ENCODE measurements around the gene ACBD7.
A peak's percentile ranks its signal among the peaks of the same experiment; 100 is the strongest.

The ACBD7 gene

DNA sequence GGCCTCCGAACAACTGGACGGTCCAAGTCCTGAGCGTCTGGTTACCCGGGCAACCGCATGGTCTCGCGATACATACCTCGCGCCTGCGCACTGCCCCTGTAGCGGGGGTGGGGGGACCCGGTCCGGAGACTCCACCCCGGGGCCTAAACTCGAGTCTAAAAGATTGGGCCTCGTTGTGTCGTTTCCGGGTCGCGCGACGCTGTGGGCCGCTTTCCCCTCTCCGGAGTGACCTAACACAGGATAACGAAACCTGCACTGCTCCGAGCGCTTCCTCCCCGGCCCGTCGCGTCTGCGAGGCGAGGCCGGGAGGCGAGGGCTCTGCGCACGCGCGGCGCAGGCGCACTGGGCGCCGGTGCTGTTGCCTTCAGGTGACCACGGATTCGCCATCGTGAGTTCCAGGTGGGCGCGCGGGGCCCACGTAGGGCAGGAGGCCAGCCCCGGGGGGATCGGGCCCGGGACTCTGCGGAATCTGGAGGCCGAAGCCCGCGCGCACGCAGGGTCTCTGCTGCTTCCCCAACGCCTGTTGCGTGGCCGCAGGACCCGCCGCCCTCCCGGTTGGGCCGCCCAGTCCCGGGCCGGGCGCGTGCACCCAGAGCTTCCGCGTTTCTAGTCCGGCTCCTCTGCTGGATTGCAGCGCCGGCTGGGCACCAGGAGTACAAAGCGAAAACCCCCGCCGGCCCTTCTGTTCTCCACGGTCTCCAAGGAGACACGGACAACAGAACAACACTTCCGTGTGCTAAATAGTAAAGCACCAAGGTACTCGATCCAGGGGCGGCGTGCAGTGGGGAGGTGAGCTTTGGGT lies 8.6 kb upstream of the ACBD7 start, which contains the start of gene RPP38:
TSS of gene RPP38 (plus strand) at position 345 of the 802 bp plus-strand sequence. CDS start 5,960 bp downstream, outside the sequence.
- in situ Hi-C loops (cut with HindIII; ENCODE audit: low pct_ligation_motif_present, low pct_unique_long_range_greater_than_20kb, low sequenced_read_pairs) = no loop called here
- peak; percentile 92 for DNase-seq

GRCh38 chr10:15096661-15097010 lies 8.1 kb upstream of the ACBD7 start:
- no peak for DNase-seq
- in situ Hi-C loops (cut with HindIII; ENCODE audit: low pct_ligation_motif_present, low pct_unique_long_range_greater_than_20kb, low sequenced_read_pairs) = no loop called here

DNA sequence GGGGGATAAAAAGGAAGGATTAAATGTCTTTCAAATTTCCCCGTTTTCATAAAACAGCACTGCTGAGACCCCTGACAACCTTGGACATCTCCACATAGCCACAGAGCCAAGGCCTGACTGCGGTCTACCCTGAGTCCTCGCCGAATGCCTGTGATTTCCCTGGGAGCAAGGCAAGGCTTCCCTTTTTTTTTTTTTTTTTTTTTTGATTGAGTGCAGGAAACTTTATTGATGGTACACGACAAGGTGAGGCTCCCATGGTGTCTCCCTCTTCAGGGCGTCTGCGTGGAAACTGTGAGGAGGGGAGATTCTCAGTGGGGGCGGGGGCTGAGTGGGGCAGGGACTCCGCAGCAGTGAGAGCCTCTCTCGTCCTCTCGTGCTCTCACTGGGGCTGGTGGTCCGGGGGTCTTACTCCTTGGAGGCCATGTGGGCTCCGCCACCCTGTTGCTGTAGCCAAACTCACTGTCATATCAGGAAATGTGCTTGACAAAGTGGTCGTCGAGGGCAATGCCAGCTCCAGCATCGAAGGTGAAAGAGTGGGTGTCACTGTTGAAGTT lies 4.4 kb upstream of the ACBD7 start:
- in situ Hi-C loops (cut with HindIII; ENCODE audit: low pct_ligation_motif_present, low pct_unique_long_range_greater_than_20kb, low sequenced_read_pairs) = no loop called here
- DNase-seq = no peak

DNA sequence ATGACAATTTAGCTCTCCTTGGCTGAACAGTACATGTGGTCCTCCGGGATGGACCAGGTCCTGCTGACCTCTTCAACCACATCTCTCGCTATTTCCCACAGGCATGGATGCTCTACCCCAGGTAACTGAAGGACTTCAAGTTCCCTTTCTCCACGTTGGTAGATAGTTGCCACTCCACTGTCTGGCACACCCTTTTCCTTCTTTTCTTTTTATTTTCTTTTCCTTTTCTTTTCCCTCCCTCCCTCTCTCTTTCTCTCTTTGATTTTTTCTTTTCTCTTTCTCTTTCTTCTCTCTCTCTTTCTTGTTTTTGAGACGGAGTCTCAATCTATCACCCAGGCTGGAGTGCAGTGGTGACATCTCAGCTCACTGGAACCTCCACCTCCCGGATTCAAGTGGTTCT lies 2.8 kb upstream of the ACBD7 start:
- no peak for DNase-seq
- in situ Hi-C loops (cut with HindIII; ENCODE audit: low pct_ligation_motif_present, low pct_unique_long_range_greater_than_20kb, low sequenced_read_pairs) = no loop called here

- DNase-seq = peak; percentile 98
- in situ Hi-C loops (cut with HindIII; ENCODE audit: low pct_ligation_motif_present, low pct_unique_long_range_greater_than_20kb, low sequenced_read_pairs) = no loop called here
Observed at GRCh38 chr10:15084502-15084922, 4.1 kb downstream of the ACBD7 start.

DNA sequence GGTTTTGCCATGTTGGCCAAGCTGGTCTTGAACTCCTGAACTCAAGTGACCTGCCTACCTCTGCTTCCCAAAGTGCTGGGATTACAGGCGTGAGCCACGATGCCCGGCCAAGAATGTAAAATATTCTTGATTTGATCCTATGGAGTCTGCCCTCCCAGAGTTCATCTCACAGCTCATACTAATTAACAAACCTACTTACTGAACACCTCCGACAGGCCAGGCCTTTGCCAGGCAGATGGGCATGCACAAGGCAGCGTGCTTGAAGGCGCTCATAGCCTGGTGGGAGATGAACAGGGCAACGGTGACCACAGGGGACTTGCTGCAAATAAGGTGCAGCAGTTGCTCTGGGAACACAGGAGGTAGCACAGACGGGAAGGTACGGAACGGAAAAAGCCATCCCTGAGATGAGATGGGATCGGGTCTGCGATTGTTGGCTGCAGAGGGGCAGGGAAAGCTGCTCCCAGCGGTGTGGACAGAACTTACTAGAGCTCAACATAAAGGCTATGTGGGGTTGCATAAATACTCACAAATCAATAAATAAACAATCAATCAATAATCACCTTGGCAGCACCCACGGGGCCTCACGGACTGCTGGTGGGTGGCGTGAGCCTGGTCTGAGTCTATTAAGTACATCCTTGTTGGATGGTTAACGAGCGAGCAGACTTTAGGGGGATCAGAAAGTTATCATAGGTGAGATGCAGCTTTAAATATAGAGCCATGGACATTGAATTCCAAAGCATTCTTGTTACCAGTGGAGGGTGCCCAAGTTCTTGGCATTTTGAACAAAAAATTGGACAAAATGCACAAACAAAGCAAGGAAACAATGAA lies 4.7 kb downstream of the ACBD7 start:
- in situ Hi-C loops (cut with HindIII; ENCODE audit: low pct_ligation_motif_present, low pct_unique_long_range_greater_than_20kb, low sequenced_read_pairs) = no loop called here
- no peak for DNase-seq

- in situ Hi-C loops (cut with HindIII; ENCODE audit: low pct_ligation_motif_present, low pct_unique_long_range_greater_than_20kb, low sequenced_read_pairs) = no loop called here
- DNase-seq = no peak
Observed at GRCh38 chr10:15075421-15075820, 13.2 kb downstream of the ACBD7 start.

GRCh38 chr10:15072358-15072757 lies 16.2 kb downstream of the ACBD7 start:
- DNase-seq = no peak
- in situ Hi-C loops (cut with HindIII; ENCODE audit: low pct_ligation_motif_present, low pct_unique_long_range_greater_than_20kb, low sequenced_read_pairs) = no loop called here

DNA sequence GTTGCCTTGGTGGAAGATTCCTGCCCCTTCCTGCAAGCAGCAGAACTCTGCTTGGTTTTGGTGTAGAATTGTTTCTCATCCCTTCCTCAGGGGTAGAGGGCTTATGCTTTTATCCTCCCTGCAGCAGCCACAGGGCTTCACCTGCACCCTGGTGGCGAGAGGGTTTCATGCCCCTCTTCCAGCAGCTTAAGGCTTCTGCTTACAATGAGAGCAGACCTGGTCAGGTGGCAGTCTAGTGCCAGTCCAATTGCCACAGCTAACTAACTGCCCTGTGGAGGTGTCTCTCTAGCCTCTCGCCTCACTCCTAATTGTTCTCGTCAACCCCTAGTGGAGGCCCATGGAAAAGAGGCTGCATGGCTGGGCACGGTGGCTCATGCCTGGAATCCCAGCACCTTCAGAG lies 19.3 kb downstream of the ACBD7 start:
- in situ Hi-C loops (cut with HindIII; ENCODE audit: low pct_ligation_motif_present, low pct_unique_long_range_greater_than_20kb, low sequenced_read_pairs) = no loop called here
- no peak for DNase-seq

DNA sequence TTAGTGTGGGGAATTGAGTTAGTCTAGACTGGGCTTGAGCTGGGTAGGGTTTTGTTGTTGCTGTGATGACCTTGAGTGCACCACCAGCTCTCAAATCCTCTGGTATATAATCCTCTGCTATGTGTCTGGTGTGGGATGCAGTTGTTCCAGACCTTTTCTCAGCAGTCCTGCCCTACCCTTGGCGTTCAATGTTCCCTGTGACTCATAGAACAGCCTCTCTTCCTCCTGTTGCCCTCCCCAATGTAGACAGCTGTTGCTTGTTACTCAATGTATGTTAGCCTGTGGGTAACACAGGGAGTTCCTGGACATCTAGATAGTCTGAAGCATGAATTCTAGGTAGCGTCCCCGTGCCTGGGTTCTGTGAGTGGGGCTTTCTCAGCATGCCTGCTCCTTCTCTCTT lies 19.8 kb downstream of the ACBD7 start:
- no peak for DNase-seq

GRCh38 chr10:15067154-15067553 lies 21.4 kb downstream of the ACBD7 start:
- DNase-seq = no peak
- in situ Hi-C loops (cut with HindIII; ENCODE audit: low pct_ligation_motif_present, low pct_unique_long_range_greater_than_20kb, low sequenced_read_pairs) = no loop called here

More for the DNA sequence above, 19.8 kb downstream of the ACBD7 start:
- in situ Hi-C loops (cut with HindIII; ENCODE audit: low pct_ligation_motif_present, low pct_unique_long_range_greater_than_20kb, low sequenced_read_pairs) = no loop called here

GRCh38 chr10:15060638-15061037 lies 27.9 kb downstream of the ACBD7 start:
- in situ Hi-C loops (cut with HindIII; ENCODE audit: low pct_ligation_motif_present, low pct_unique_long_range_greater_than_20kb, low sequenced_read_pairs) = no loop called here
- no peak for DNase-seq

DNA sequence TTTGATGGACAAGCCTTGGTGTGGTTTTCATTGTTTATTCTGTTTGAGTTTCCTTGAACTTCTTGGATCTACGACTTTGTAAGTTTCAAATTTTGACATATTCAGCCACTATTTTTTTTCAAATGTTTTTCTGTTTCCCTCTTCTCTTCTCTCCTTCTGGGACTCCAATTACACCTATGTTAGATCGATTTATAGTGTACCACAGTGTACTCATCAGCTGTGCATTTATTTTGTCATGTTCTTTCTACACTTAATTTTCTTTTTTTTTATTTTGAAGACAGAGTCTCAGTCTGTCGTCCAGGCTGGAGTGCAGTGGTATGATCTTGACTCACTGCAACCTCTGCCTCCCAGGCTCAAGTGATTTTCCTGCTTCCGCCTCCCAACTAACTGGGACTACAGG lies 28.7 kb downstream of the ACBD7 start:
- in situ Hi-C loops (cut with HindIII; ENCODE audit: low pct_ligation_motif_present, low pct_unique_long_range_greater_than_20kb, low sequenced_read_pairs) = no loop called here
- DNase-seq = no peak

- in situ Hi-C loops (cut with HindIII; ENCODE audit: low pct_ligation_motif_present, low pct_unique_long_range_greater_than_20kb, low sequenced_read_pairs) = no loop called here
- DNase-seq = no peak
Observed at GRCh38 chr10:15058689-15059088, 29.9 kb downstream of the ACBD7 start.

GRCh38 chr10:15053061-15053460 lies 35.5 kb downstream of the ACBD7 start:
- no peak for DNase-seq
- in situ Hi-C loops (cut with HindIII; ENCODE audit: low pct_ligation_motif_present, low pct_unique_long_range_greater_than_20kb, low sequenced_read_pairs) = no loop called here

DNA sequence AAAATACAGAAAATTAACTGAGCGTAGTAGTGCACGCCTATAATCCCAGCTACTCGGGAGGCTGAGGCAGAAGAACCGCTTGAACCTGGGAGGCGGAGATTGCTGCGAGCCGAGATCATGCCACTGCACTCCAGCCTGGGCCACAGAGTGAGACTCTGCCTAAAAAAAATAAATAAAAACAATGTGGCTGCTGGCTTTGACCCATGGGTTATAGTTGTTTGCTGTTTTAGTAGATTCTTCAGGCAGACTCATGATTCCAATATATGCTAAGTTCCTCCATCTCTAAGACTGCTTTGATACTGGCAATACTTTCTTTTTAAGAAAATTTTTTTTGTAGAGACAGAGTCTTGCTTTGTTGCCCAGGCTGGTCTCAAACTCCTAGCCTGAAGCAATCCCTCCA lies 36.5 kb downstream of the ACBD7 start:
- DNase-seq = no peak
- in situ Hi-C loops (cut with HindIII; ENCODE audit: low pct_ligation_motif_present, low pct_unique_long_range_greater_than_20kb, low sequenced_read_pairs) = no loop called here

DNA sequence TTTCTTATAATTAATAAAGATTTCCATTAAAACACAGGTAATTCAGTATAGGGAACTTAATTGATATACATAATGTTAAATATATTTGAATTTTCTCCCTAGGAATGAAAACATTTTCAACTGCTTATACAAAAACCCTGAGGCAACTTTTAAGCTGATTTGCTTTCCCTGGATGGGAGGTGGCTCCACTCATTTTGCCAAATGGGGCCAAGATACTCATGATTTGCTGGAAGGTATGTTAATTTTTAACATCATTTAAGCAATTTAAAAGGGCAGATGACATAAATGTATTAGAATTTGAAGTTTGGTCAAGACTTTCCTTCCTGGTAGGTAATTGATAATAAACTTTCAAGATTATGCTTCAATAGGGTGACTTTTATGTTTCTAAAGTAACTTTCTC lies 39.0 kb downstream of the ACBD7 start:
- in situ Hi-C loops (cut with HindIII; ENCODE audit: low pct_ligation_motif_present, low pct_unique_long_range_greater_than_20kb, low sequenced_read_pairs) = no loop called here
- no peak for DNase-seq

DNA sequence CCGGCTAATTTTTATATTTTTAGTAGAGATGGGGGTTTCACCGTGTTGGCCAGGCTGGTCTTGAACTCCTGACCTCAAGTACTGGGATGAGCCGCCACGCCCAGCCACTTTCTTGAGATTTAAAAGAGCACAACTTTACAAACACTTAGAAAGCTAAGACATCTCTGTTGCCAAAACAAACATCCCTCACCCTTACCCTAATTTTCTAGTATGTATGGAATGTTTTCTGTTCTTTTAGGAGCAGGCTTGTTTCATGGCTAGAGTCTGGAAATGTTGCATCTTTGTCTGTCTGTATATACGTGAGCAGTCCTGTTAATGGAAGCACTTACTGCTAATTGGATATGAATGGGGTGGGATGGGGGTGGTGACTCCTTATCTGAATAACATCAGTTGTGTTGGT lies 42.0 kb downstream of the ACBD7 start:
- no peak for DNase-seq
- in situ Hi-C loops (cut with HindIII; ENCODE audit: low pct_ligation_motif_present, low pct_unique_long_range_greater_than_20kb, low sequenced_read_pairs) = no loop called here

DNA sequence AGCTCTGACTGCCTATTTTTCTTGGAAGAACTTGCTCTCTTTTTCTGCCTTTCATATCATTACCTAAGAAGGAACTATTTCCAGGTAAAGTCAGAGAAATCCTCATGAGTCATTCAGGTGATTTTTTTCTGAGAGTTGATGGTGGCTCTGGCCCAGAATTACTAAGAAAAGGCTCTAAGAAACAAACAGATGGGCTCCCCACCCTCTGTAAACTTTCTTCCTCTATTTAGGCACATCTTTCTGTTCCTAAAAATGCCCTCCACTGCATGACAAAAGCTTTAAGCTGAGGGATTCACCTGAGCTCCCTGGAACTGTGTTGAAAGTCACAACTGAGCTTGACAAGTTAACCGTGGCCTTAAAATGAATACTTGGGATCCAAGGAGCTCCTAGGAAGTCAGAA lies 43.2 kb downstream of the ACBD7 start:
- DNase-seq = no peak
- in situ Hi-C loops (cut with HindIII; ENCODE audit: low pct_ligation_motif_present, low pct_unique_long_range_greater_than_20kb, low sequenced_read_pairs) = no loop called here

- DNase-seq = no peak
- in situ Hi-C loops (cut with HindIII; ENCODE audit: low pct_ligation_motif_present, low pct_unique_long_range_greater_than_20kb, low sequenced_read_pairs) = no loop called here
Observed at GRCh38 chr10:15043674-15044073, 44.9 kb downstream of the ACBD7 start, which contains the start of gene OLAH. TSS of gene OLAH (plus strand) at chr10:15043943. CDS start at chr10:15047289, 3,346 bp downstream.
